H1 (cell line): Measurements from ENCODE around the gene ALDH1A2. TPM values are rescaled to one million over a fixed set of nuclear protein-coding genes. Genes with fewer than 3 reads are reported as not detected.

Experiments
- CTCF ChIA-PET: fragments of 300-600 bp; sonication (Branson Sonifier 250); formaldehyde crosslinking; loops from one replicate; lab custom pipeline; 2021; ENCODE audit not compliant: partially characterized antibody; lab: Charles Lee
- POLR2A ChIA-PET: fragments of 300-600 bp; sonication (Branson Sonifier 250); formaldehyde crosslinking; loops from one replicate; lab custom pipeline; 2021; ENCODE audit warnings: inconsistent platforms; ENCODE audit not compliant: partially characterized antibody; lab: Charles Lee
- DNase-seq, 2 experiments: peaks; one replicate each; pipeline versions ENCODE4 v3.0.0 to v3.0.0-alpha.2; 2010 to 2022; ENCODE audit warnings: low spot score in 2 of 2, low read depth in 1 of 2, mixed read lengths in 1 of 2
- FAIRE-seq: peaks from 2 replicates; lab custom pipeline; 2011; peaks lifted over from hg19 to GRCh38; lab: Jason Lieb, UNC
- H2AFZ ChIP-seq: 2 replicates; pipeline ENCODE4 v1.8.1; 2012; ENCODE audit warnings: low read length, inconsistent platforms
- H2AK5ac ChIP-seq: 2 replicates; pipeline ENCODE4 v1.6.1; 2013; ENCODE audit warnings: low read depth, low read length
- H2BK120ac ChIP-seq: replicated peaks from 2 replicates; pipeline ENCODE3; 2013; ENCODE audit warnings: low read depth, low read length, inconsistent platforms
- H2BK12ac ChIP-seq: 2 replicates; pipeline ENCODE4 v1.6.1; 2013; ENCODE audit warnings: low read depth, low read length
- H2BK15ac ChIP-seq: 2 replicates; pipeline ENCODE4 v1.6.1; 2013; ENCODE audit warnings: low read length
- H2BK20ac ChIP-seq: 2 replicates; pipeline ENCODE4 v1.6.1; 2013; ENCODE audit warnings: low read length
- H2BK5ac ChIP-seq: 2 replicates; pipeline ENCODE4 v1.6.1; 2013; ENCODE audit warnings: low read depth, low read length
- H3K14ac ChIP-seq: 2 replicates; pipeline ENCODE4 v1.6.1; 2013; ENCODE audit warnings: inconsistent platforms; ENCODE audit not compliant: insufficient read length
- H3K18ac ChIP-seq: 2 replicates; pipeline ENCODE4 v1.6.1; 2013; ENCODE audit warnings: low read length; ENCODE audit errors: extremely low read depth
- H3K23ac ChIP-seq: 2 replicates; pipeline ENCODE4 v1.6.1; 2013; ENCODE audit warnings: inconsistent platforms; ENCODE audit not compliant: insufficient read length
- H3K23me2 ChIP-seq: 2 replicates; pipeline ENCODE4 v1.6.1; 2013; ENCODE audit warnings: low read depth, low read length
- H3K27ac ChIP-seq: 2 replicates; pipeline ENCODE4 v1.6.1; 2011; ENCODE audit warnings: low read depth, low read length, inconsistent platforms
- H3K27me3 ChIP-seq, 4 experiments: replicated peaks in 1 of 4; 1 replicate in 1 of 4; 2 replicates in 3 of 4; pipeline versions ENCODE4 v1.6.1 to v1.8.1; 2011 to 2013; ENCODE audit warnings: low read length in 3 of 4, mild to moderate bottlenecking in 3 of 4, inconsistent platforms in 2 of 4, mixed read lengths in 2 of 4, moderate library complexity in 1 of 4; ENCODE audit not compliant: control insufficient read depth in 3 of 4, insufficient read depth in 3 of 4; ENCODE audit errors: extremely low read depth in 1 of 4
- H3K36me3 ChIP-seq, 4 experiments: 2 replicates each; pipeline versions ENCODE4 v1.6.1 to v1.8.1; 2011 to 2013; ENCODE audit warnings: mild to moderate bottlenecking in 4 of 4, low read length in 3 of 4, moderate library complexity in 2 of 4, control low read depth in 1 of 4, inconsistent platforms in 1 of 4; ENCODE audit not compliant: insufficient read depth in 4 of 4, control insufficient read depth in 2 of 4
- H3K4ac ChIP-seq: replicated peaks from 2 replicates; pipeline ENCODE3; 2013; ENCODE audit warnings: low read length, low read depth, mixed read lengths, inconsistent platforms; ENCODE audit not compliant: insufficient read length
- H3K4me1 ChIP-seq, 4 experiments: replicated peaks in 1 of 4; 1 replicate in 1 of 4; 2 replicates in 3 of 4; pipeline versions ENCODE4 v1.6.1 to v1.8.1; 2011 to 2013; ENCODE audit warnings: low read length in 3 of 4, inconsistent platforms in 2 of 4, mixed read lengths in 1 of 4; ENCODE audit not compliant: insufficient read depth in 4 of 4, control insufficient read depth in 3 of 4
- H3K4me2 ChIP-seq, 2 experiments: 2 replicates each; pipeline versions ENCODE4 v1.6.1 to v1.8.1; 2011 to 2013; ENCODE audit warnings: low read depth in 2 of 2, low read length in 2 of 2, control low read depth in 1 of 2, inconsistent platforms in 1 of 2, mild to moderate bottlenecking in 1 of 2; ENCODE audit not compliant: insufficient read depth in 1 of 2
- H3K4me3 ChIP-seq, 4 experiments: fragments of 200-600, 300-600 bp in 1 of 4; sonication (generic), shearing (Covaris generic), sonication (Bioruptor Twin) in 1 of 4; 2 replicates each; pipeline versions ENCODE4 v1.5.1 to v1.8.1; 2011 to 2016; ENCODE audit warnings: low read length in 4 of 4, low read depth in 3 of 4, control low read depth in 2 of 4, inconsistent platforms in 2 of 4, mild to moderate bottlenecking in 2 of 4, mixed read lengths in 1 of 4, moderate library complexity in 1 of 4; ENCODE audit not compliant: insufficient read depth in 2 of 4; ENCODE audit errors: extremely low read depth in 1 of 4
- H3K56ac ChIP-seq: replicated peaks from 2 replicates; pipeline ENCODE3; 2013; ENCODE audit warnings: low read depth, mild to moderate bottlenecking, mixed read lengths, low read length, inconsistent platforms; ENCODE audit not compliant: insufficient read length
- H3K79me1 ChIP-seq: 2 replicates; pipeline ENCODE4 v1.6.1; 2013; ENCODE audit warnings: low read depth, low read length, control low read depth
- H3K79me2 ChIP-seq, 2 experiments: 2 replicates each; pipeline versions ENCODE4 v1.6.1 to v1.8.1; 2012 to 2013; ENCODE audit warnings: low read length in 2 of 2, mild to moderate bottlenecking in 2 of 2, inconsistent platforms in 1 of 2; ENCODE audit not compliant: insufficient read depth in 2 of 2, control insufficient read depth in 1 of 2
- H3K9ac ChIP-seq, 4 experiments: replicated peaks in 1 of 4; 1 replicate in 1 of 4; 2 replicates in 3 of 4; pipeline versions ENCODE4 v1.6.1 to v1.8.1; 2011 to 2013; ENCODE audit warnings: low read depth in 3 of 4, low read length in 3 of 4, control low read depth in 2 of 4, mild to moderate bottlenecking in 2 of 4, moderate library complexity in 2 of 4, inconsistent platforms in 1 of 4; ENCODE audit errors: extremely low read depth in 1 of 4
- H3K9me3 ChIP-seq, 2 experiments: 2 replicates each; pipeline versions ENCODE4 v1.6.1 to v1.8.1; 2012 to 2013; ENCODE audit warnings: mild to moderate bottlenecking in 2 of 2, moderate library complexity in 2 of 2, control low read depth in 1 of 2, inconsistent platforms in 1 of 2, low read depth in 1 of 2, low read length in 1 of 2, mixed read lengths in 1 of 2; ENCODE audit not compliant: insufficient read depth in 2 of 2
- H4K20me1 ChIP-seq, 2 experiments: replicated peaks in 1 of 2; 2 replicates each; pipeline versions ENCODE3 to v1.8.1; 2011 to 2013; ENCODE audit warnings: inconsistent platforms in 2 of 2, low read length in 2 of 2, mild to moderate bottlenecking in 1 of 2; ENCODE audit not compliant: insufficient read depth in 2 of 2, control insufficient read depth in 1 of 2
- H4K5ac ChIP-seq: 2 replicates; pipeline ENCODE4 v1.6.1; 2013; ENCODE audit warnings: low read length, low read depth, mixed read lengths, inconsistent platforms; ENCODE audit not compliant: insufficient read length
- H4K8ac ChIP-seq: 2 replicates; pipeline ENCODE4 v1.8.0; 2013; ENCODE audit warnings: mild to moderate bottlenecking, moderate library complexity, low read length, inconsistent platforms; ENCODE audit not compliant: insufficient read depth; ENCODE audit errors: extremely low read depth
- H4K91ac ChIP-seq: replicated peaks from 2 replicates; pipeline ENCODE3; 2013; ENCODE audit warnings: low read length, mixed read lengths, inconsistent platforms; ENCODE audit not compliant: insufficient read length
- BACH1 ChIP-seq: IDR thresholded peaks from 2 replicates; pipeline ENCODE4 v1.6.1; 2012; ENCODE audit warnings: low read length, improper control_type of control experiment
- BRCA1 ChIP-seq: IDR thresholded peaks from 2 replicates; pipeline ENCODE4 v1.6.1; 2012; ENCODE audit warnings: low read depth, low read length, improper control_type of control experiment
- CHD2 ChIP-seq: IDR thresholded peaks from 2 replicates; pipeline ENCODE4 v1.6.1; 2012; ENCODE audit warnings: low read length, improper control_type of control experiment
- GTF2F1 ChIP-seq: IDR thresholded peaks from 2 replicates; pipeline ENCODE4 v1.6.1; 2012; ENCODE audit warnings: low read depth, low read length, improper control_type of control experiment, borderline replicate concordance
- NRF1 ChIP-seq: IDR thresholded peaks from 2 replicates; pipeline ENCODE4 v1.6.1; 2011; ENCODE audit warnings: mild to moderate bottlenecking, low read depth, low read length, improper control_type of control experiment
- SAP30 ChIP-seq: fragments of 300-600 bp; sonication (generic); IDR thresholded peaks from 2 replicates; pipeline ENCODE4 v1.7.1; 2012; ENCODE audit warnings: low read length, moderate library complexity, mild to moderate bottlenecking, inconsistent platforms; ENCODE audit not compliant: insufficient read depth, insufficient replicate concordance
- WGBS, 2 experiments: shearing (Covaris generic) in 1 of 2; methylation state at CpG; one replicate each; pipeline versions ENCODE4 v1.1.6 to v1.1.7; 2013 to 2015; ENCODE audit warnings: low lambda C conversion rate in 2 of 2, mixed read lengths in 2 of 2, inconsistent platforms in 1 of 2, low coverage in 1 of 2, missing lambda C conversion rate in 1 of 2; ENCODE audit not compliant: insufficient replicate concordance in 2 of 2, insufficient coverage in 1 of 2, insufficient read length in 1 of 2; ENCODE audit errors: extremely low coverage in 1 of 2, missing lambda C conversion rate in 1 of 2; 5-methylcytosine and 5-hydroxymethylcytosine counted together
- polyA plus RNA-seq, 7 experiments: library from polyadenylated mRNA; depleted of rRNA in 3 of 7; stranded (reverse) in 5 of 7; unstranded in 2 of 7; fragments of >200 nt in 5 of 7; fragments of 200-250 nt in 2 of 7; gene quantifications; 1 replicate in 5 of 7; 2 replicates in 1 of 7; 4 replicates in 1 of 7; pipeline versions ENCODE4 v1.2.1 to v1.2.3, GENCODE V29; 2011 to 2013; ENCODE audit warnings: missing spikeins in 2 of 7, mixed read lengths in 2 of 7
- total RNA-seq: library from RNA; stranded (reverse); fragmentation: NEBNext Ultra II Directional; extraction: Animal tissue kit (Norgen Biotek cat#: 25700); gene quantifications from 2 replicates; pipeline ENCODE4 v1.2.1, GENCODE V29; 2021
- TF ChIP-seq, protein P1 (sequence below): IDR thresholded peaks from 2 replicates; pipeline ENCODE4 v1.6.1; 2012; ENCODE audit warnings: inconsistent platforms
- TF ChIP-seq, protein P2 (sequence below): IDR thresholded peaks from 2 replicates; pipeline ENCODE4 v1.6.1; 2012; ENCODE audit warnings: inconsistent platforms

Gene ALDH1A2
- total and polyA plus RNA-seq, 2 of the 8 experiments (the other 6 are each of a cell fraction or from before 2014, with no cell fraction given) = 0.06 to 0.24 TPM

DNA sequence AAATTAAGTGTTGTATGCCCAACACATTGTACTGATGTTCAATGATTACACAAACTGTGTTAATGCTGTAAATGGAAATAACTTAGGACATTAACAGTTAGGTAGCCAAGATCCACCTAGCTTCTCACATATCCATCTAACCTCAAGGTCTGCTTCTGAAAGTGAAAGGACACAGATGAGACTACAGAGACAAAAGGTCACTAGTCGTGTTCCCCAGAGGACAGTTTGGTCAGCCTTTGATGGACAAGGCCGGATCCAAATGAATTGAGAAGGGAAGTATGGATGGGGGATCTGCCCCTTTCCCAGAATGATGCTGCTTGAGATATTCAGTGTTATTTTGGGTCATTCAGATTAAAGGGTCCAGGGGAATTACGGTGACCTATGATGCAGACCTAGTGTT is 17.2 kb downstream of the ALDH1A2 start:
- Histone ChIP-seq H3K23me2 (no peaks in the 10 kb centered on the region), H2BK5ac (no peak overlapping the region), H4K5ac (no peak overlapping the region), H3K56ac (no peak overlapping the region), H3K27me3 (peaks cover 0 to 8% (median 4%) of the 10 kb centered on the region in 4 experiments; a peak in 4 of 7 replicates), H3K14ac (no peak overlapping the region), H3K27ac (no peak overlapping the region), H3K9ac (no peak overlapping the region), H4K91ac (no peak overlapping the region), H4K8ac (no peak overlapping the region), H2BK20ac (no peak overlapping the region), H3K23ac (no peak overlapping the region), H3K4me3 (no peak overlapping the region), H3K4ac (no peak overlapping the region), H2AFZ (no peak overlapping the region), H2BK120ac (no peak overlapping the region), H3K9me3 (no peaks in the 10 kb centered on the region), H2BK15ac (no peak overlapping the region), H2AK5ac (no peak overlapping the region), H4K20me1 (no peaks in the 10 kb centered on the region), H3K18ac (no peak overlapping the region), H3K4me2 (no peak overlapping the region), H3K79me2 (no peaks in the 10 kb centered on the region), H3K79me1 (no peaks in the 10 kb centered on the region), H3K4me1 (peaks cover 2 to 11% (median 6%) of the 10 kb centered on the region in 4 experiments; a peak in 5 of 7 replicates), H2BK12ac (no peak overlapping the region), H3K36me3 (no peaks in the 10 kb centered on the region)
- DNase-seq (no peak), FAIRE-seq (no peak)
- TF ChIP-seq BRCA1 (no peak), SAP30 (no peak), BACH1 (no peak), CHD2 (no peak), GTF2F1 (no peak), NRF1 (no peak)
- TF ChIP-seq, protein P1, sequence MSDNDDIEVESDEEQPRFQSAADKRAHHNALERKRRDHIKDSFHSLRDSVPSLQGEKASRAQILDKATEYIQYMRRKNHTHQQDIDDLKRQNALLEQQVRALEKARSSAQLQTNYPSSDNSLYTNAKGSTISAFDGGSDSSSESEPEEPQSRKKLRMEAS = no peak
- TF ChIP-seq, protein P2, sequence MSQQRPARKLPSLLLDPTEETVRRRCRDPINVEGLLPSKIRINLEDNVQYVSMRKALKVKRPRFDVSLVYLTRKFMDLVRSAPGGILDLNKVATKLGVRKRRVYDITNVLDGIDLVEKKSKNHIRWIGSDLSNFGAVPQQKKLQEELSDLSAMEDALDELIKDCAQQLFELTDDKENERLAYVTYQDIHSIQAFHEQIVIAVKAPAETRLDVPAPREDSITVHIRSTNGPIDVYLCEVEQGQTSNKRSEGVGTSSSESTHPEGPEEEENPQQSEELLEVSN = no peak
- CTCF ChIA-PET = interaction anchor here (0.8 to 1.5 kb wide), 3 partner anchors 18 to 182 kb away, joined by 4 read pairs; partner anchors contain the start of gene ALDH1A2
- POLR2A ChIA-PET = no interaction called here
- 88% methylated on average over 3 of the region's 3 CpGs; no CpG with 5 or more reads in 1 of the 2 experiments for WGBS, 2 experiments
